Raji (cell line): ENCODE measurements around the gene SPATA4.

Experiments
- POLR2A ChIP-seq: IDR thresholded peaks from 2 replicates; pipeline ENCODE4 v1.6.1; 2011; ENCODE audit warnings: low read depth, low read length, control low read depth; ENCODE audit not compliant: insufficient read depth

SPATA4 gene

DNA sequence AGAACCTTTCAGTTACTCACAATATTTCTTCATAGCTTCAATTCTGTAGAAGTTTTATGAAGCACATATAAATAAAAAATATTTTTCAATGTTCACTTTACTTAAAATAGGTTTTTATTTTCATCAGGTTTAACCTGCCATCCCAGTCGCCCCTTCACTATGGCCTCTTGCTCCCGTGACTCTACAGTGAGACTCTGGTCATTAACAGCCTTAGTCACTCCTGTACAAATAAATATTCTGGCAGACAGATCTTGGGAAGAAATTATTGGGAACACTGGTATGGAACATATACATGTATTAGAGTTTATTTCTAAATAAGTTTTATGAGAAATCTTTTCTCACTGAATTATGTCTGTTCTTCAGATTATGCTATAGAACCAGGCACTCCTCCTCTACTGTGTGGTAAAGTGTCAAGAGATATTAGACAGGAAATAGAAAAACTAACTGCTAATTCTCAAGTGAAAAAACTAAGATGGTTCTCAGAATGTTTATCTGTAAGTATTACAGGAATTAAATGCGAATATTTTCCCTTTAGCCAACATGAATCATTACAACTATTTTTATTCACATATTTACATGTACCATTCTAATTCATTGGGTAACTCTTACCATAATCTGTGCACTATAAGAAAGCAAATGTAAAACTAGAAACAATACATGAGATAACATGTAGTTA lies 45.6 kb downstream of the SPATA4 start:
- no peak for TF ChIP-seq POLR2A

DNA sequence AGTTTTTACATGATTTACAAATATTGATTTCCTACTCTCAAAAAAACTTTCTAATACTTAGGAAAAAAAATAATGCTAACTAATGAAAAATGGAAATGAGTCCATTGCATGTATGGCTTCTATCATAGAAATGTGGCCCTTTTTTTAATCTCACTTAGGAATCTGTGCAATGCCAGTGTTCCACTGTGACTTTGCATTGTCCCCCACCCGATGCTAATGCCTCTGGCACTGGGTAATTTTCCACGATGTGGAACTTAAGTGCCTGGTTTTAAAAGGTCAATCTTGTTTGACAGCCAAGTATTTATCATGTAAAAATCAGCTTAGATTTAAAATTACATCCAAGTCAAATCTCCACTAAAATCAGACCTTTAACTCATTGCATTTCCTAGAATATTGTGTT lies 53.1 kb downstream of the SPATA4 start:
- no peak for TF ChIP-seq POLR2A

DNA sequence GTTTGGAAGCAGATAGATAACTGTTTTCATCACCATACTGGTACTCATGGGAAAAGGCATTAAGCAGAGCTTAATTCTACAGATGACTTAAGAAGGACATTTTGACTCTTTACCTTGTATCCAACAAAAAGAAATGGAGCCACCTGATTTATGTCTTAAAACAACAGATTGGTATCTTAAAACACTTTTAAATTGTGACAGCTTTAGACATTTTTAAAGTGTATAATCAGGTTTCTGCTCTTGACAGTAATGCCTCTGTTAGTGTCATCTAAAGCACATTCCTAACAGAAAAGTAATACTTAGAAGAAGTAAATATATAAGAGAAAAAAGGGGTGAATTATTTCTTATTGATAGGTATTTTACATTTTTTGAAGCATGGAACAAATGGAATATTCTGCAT lies 55.9 kb downstream of the SPATA4 start:
- TF ChIP-seq POLR2A = no peak

DNA sequence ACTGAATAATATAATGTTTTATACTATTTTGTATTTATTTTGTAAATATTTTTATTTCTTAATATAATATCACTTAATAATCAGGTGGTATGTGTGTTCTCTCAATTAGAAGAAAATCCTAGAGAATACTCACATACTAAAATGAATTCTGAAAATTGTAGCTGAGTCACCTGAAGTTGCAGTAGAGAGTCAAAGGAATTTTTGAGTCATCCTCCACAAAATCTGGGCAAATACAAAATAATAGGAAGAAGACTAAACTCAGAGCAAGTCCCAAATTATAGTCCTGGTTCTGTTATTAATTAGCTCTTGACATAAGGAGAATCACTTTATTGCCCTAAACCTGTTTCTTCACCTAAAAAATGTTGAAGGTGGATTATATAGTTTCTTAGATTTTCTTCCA lies 57.8 kb downstream of the SPATA4 start:
- no peak for TF ChIP-seq POLR2A

DNA sequence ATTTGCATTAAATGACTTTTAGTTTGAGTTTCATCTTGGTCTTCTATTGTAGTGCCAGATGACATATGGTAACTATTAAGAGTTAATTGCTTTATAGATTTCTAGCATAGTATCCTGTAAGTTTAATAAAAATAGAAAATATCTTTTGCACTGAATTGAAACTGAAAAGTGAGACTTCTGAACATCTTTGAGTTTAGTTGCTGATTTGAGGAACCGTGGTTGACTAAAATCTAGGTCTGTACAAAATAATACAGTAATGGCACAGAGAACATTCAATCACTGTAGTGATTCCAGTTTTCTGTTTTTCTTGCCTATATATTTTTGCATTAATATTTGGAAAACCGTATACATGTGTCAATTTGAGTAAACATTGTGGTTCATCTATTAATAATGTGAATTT lies 60.7 kb downstream of the SPATA4 start:
- no peak for TF ChIP-seq POLR2A
